GF-D8 (cell line): ENCODE results near the gene FLOT2.
"Not testable (repeated sequence)": the region's sequence is repeated elsewhere in the genome, so short reads cannot be mapped to it uniquely, and the experiment has no call there.

Experiments
- DNase-seq: peaks from one replicate; lab custom pipeline; 2025; lab: John Stamatoyannopoulos, UW

The FLOT2 gene, protein sequence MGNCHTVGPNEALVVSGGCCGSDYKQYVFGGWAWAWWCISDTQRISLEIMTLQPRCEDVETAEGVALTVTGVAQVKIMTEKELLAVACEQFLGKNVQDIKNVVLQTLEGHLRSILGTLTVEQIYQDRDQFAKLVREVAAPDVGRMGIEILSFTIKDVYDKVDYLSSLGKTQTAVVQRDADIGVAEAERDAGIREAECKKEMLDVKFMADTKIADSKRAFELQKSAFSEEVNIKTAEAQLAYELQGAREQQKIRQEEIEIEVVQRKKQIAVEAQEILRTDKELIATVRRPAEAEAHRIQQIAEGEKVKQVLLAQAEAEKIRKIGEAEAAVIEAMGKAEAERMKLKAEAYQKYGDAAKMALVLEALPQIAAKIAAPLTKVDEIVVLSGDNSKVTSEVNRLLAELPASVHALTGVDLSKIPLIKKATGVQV

DNA sequence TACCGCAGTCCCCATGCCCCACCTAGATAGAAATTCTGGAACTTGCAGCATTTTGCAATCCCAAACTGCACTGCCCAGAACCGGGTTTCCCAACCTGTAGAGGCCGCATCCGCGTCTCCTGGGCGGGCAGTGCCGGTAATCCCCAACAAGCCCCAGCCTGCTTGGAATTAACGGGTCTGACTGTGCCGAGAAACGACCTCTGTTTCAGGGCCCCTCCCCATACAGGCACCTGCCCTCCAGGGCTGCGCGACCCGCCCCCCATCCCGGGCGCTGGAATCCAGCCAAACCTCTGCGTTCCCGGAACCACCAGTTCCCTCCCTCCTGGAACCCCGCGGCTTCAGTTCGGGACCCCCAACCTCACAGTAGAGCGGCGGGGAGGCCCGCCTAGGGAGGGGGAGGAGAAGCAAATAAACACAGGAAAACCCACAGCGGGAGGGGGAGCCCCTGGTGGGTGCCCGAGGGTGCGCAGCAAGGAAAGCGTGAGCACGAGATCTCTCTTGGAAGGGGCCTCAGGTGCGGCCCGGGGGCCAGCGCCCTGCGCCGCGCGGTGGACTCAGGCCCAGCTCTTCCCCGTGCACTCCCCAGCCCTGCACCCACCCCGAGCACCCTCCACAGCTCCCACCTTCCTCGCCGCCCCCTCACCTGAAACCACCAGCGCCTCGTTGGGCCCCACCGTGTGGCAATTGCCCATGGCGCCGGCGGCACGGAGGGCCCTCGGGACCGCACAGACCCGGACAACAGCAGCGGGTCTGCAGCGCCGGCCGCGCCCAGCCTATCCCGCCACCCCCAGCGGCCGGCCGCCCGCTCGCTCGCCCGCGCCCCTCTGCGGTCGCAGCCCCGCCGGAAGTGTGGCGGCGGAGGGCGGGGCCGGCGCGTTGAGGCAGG is at the start of gene FLOT2:
Gene FLOT2 (minus strand): TSS at position 850 of the 885 bp plus-strand sequence. CDS start 159 bp downstream, at position 691.
- peak; percentile 28 for DNase-seq

DNA sequence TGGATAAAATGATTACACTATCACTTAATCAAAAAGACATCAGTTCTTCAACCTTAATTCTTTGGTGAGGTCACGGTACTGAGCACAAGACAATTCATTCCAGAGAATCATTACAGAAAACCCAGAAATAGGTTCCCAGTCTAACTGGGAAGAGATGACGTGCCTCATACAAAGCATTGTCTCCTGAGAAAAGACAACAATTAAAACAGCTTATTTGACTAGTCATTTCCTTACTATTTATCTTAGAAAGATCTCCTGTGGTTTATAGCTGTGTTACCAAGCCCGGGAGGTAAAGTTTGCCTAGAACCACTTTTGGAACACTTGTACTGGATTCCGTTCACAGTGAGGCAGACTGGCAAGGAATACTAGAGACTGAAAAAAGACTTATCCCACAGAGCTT is 48.7 kb upstream of the FLOT2 start:
- DNase-seq = no peak

DNA sequence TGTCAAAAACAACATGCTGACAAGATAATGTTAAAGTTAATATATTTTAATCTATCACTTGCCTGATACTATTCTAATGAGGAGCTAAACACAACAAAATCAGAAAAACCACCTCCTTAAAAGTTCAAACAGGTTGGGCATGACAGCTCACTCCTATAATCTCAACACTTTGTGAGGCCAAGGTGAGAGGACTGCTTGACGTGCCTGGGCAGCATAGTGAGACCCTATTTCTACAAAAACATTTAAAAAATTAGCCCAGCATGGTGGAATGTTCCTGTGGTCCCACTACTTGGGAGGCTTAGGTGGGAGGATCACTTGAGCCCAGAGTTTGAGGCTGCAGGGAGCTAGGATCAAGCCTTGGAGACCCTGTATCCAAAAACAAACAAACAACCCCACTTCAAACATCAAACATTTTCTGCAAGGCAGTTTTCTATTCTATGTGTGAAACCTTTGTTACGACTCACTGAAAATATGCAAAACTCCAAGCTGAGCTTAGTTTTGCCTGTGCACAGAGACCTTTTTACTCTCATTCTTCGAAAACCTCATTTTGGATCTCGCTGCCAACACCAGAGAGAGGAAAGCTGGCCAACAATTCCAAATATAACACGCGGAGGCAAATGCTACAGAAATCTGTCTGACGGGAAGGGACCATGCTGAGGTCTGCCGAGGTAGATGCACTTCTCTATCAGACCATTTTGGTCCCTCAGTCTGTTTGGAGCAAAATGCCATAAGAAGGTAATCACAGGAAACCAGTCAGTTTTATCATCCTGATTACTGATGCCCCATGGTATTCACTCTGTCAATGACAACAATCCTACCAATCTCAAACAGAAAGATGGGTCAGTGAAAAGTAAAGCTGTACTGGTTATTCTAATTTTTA is 47.6 kb upstream of the FLOT2 start:
- DNase-seq = no peak

DNA sequence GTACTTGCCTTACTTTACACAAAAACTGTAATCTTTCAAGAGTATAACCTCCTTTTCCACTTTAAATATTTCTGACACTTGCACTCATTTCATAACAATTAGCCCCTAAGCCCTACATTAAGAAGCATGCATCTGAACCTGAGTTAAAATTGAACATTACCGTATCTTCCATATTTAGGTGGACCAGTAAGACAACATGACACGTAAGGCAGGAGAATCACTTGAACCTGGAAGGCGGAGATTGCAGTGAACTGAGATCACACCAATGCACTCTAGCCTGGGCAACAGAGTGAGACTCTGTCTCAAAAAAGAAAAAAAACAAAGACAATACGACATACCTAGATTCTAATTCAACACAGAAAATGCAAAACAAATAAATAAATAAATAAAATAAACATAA is 46.8 kb upstream of the FLOT2 start:
- DNase-seq = no peak

DNA sequence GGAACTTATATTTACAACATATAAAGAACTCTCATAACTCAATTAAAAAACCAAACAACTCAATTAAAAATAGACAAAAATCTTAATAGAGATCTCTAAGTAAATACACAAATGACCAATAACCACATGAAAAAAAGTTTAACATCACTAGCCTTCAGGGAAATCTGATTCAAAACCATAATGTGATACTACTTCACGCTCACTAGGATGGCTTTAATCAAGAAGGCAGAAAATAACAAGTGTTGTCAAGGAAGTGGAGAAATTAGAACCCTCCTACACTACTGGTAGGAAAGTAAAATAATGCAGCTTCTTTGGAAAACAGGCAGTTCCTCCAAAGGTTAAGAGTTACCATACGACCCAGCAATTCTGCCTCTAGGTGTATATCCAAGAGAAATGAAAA is 45.4 kb upstream of the FLOT2 start:
- DNase-seq = no peak

DNA sequence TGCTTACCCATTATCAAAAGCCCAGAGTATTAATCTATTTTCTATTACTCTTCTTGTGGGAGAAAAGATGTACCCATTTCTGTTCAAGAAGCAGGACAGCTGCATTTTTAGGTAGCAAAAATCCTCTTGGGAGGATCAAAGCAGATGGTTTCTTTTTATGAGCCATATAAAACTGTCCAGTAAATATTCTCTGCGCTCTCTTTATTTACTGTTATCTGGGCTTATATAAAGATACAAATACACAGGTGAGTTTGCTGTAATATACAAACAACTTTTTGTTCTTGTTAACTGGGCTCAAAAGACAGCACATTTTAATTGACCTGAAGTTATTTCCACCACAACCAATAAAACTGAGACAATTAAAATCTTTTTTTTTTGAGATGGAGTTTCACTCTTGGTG is 43.7 kb upstream of the FLOT2 start:
- DNase-seq = no peak

DNA sequence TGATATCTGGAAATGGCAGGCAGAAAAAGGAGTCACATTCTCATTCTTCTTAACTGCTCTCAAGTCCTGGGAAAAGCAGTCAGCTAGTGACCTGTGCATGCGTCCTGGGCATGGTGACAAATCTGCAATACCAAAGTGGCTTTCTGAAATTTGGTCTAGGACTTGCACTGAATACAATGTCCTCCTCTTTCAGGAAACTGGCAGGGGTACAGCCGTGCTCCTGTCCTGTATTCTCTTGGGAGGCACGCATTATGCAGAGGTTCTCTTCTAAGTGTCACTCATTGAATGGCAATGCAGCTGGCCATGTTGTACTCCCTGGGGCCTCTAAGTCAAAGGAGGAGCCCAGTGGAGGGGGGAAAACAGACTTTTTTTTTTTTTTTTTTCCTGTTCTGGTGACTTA is 43.1 kb upstream of the FLOT2 start:
- no peak for DNase-seq

DNA sequence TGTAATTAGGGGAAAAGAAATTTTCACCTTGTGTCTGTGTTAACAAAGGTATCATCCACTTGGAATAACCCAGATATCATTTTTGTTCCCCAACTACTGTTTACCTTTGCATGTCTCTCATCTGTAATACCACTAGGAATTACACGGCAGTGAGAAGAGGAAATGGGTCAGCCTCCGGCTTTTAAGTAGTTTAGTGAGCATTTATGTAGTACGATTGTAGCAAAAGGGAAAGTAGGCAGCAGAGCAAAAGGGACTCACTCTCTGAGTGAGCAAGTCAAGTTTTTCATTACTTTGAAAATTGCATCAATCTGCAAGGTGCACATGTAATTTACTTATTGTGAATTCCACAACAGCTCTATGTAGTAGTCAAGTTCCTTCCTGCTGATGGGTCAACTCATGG is 42.6 kb upstream of the FLOT2 start:
- no peak for DNase-seq

DNA sequence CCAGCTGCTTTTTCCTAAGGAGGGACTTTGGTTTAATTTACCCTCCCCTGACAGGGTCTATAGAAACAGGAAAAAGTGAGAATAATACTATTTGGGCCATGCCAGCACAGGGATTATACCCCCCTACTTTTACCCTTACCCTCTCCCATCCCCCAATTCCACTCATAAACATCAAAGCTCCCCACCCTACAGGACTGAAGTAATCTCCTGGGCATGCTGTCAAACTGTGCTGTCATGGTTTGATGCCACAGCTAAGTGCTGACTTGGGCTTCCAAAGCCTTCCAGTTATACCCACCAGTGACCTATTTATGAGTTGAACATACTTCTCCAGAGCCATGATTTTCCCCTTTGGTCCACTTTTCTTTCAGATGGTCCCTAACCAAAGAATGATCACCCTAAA is 41.0 kb upstream of the FLOT2 start:
- no peak for DNase-seq

DNA sequence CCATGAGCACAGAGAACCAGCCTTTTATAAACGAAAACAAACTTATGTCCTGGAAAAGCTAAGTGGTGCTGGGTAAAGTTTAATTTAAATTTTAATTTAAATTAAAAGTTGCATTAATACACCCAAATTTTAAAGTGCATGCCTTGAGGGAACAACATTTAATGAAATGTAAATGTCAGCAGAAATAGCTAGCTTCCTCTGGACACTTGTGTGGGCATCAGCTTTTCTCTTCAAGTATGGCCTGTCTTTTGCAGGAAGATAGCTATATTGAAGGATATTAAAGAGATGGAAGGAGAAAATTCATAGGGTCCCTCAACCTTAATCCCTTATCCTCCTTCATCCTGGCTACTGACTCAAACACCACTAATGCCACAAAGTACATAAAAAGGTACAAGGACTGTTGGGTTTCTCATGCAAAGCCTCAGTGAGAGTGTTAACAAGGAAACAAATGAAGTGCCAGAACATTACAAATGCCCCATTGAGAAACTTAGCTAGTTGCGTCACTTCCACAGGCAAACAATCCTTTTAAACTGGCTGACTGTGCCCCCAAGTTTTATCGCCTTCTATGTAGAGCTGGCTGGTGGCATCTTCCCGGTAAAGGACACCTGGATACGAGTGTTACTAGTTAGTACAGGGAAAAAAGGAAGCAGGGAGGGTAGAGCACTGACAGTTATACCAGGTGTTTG is 39.7 kb upstream of the FLOT2 start:
- DNase-seq = peak; percentile 30

DNA sequence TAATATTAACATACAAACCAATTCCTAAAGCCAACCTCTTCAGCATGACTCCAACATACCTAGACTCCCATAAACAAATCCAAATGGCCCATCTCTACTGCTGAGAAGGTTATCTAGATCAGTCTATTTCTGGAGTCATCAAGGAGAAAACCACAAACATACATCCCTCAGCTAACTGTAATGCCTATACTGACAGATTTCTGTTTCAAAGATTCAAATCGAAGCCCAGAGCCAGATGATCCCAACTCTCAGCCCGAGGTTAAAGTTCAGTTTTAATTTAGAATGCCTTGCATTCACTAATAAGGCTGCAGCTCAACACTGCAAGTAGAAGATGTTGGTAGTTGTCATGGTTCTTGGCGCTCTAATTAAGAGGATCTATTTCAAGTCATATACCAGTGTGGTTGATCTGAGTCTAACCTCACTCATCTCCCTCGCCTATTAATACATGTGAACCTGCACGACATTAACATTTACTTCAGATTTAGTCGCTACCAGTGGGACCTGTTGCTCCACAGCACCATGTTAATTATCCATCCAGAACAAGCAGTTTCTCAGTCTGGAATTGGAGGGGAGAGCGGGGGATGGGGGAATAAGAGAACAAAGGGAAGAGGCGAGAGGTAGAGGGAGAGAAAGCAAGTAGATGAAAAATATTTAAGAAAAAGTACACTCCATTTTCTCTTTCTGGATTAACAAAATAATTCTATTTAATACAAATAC is 38.4 kb upstream of the FLOT2 start:
- DNase-seq = no peak

DNA sequence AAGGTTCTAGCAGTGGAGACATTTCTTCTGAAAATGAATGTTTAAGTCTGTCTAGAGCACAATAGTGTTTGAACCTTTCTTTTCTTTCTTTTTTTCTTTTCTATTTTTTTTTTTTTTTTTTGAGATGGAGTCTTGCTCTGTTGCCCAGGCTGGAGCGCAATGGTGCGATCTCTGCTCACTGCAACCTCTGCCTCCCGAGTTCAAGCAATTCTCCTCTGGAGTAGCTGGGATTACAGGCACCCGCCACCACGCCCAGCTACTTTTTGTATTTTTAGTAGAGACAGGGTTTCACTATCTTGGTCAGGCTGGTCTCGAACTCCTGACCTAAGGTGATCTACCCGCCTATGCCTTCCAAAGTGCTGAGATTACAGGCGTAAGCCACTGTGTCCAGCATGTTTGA is 37.0 kb upstream of the FLOT2 start:
- DNase-seq = not testable (repeated sequence)

DNA sequence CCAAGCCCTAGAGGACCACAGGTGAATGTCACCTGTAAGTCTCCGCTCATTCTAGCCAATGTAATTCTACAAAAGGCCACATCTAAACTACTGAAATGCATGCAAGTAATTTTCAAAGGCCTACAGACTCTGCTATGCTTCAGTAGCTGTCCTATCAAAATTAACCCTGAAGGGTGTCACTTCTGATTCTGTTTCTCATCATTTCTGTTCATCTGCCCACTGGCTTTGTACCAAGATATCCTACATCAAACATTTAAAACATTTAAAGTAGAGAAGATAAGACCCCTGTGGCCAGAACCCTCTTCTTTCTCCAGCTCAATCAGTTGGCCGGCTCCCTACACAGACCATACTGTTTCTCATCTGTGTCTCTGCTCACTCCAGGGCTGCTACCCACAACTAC is 32.3 kb upstream of the FLOT2 start:
- DNase-seq = no peak

DNA sequence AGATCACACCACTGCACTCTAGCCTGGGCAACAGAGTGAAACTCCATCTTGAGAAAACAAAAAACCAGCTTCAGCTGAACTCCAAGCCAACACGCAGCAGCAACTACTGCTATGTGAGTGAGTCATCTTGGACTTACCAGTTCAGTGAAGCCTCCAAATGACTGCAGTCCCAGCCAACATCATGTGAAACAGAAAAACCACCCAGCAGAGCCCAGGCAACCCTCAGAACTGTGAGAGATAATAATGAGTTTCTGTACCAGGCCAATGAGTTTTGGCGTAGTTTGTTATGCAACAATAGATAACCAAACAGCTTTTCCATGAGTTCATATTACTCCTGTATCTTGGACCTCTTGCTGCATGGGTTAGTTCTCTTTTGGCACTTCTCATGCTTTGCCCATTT is 30.5 kb upstream of the FLOT2 start:
- DNase-seq = no peak

DNA sequence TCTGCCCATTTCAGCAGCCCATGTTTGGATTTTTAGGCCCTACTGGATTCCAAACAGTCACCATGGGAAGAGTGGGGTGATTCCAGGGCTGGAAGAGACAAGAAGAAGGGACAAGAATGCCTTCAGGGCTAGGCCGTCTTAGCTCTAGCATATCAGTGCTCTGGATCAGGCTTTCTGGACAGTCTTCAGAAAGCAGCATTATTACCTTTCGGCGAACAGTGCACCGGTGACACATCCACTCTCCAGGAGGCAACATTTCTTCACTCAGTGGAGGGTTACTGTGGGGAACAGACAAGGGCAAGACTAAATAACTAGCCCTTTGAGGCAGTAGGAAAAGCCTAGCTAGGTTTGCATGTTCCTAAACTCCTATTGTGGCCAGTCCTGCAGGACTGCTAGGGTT is 29.3 kb upstream of the FLOT2 start:
- no peak for DNase-seq

DNA sequence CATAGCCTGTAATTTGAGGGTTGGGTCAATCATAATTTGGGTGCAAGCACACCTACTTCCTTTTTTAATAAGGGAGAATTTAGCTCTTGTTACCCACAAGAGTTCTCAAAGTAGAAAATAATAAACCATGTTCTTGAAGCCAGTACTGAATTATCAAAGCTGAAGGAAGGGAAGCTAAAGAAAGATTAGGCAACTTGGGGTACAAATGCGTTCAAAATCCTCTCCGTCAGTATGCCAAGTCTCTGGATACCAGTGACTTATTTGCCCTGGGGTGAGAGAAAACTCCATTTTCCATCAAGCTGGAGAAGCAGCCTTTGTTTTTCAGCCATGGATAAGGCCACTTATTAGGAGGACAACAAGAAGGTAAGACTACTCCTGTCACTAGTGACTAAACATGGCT is 28.8 kb upstream of the FLOT2 start:
- DNase-seq = no peak

DNA sequence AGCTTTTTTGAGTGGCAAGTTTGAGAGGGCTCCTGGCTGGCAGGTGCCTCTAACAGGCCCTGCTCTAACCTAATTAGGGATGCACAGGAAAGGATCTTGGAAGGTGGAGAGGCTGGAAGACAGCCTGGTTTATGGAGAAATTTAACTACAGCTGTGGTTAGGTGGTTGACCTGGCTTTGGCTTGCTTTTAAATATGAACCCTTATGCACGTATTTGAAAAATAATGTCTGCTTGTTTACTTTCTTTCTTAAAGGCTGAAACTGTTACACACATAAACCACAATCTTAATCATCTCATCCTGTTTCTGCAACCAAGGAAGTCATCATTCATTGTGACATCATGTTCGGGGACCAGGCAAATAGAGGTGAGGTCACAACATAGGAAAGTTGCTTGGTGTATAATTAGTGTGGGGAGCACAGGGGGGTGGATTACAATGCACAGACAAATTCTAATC is 28.4 kb upstream of the FLOT2 start:
- DNase-seq = peak; percentile 57

DNA sequence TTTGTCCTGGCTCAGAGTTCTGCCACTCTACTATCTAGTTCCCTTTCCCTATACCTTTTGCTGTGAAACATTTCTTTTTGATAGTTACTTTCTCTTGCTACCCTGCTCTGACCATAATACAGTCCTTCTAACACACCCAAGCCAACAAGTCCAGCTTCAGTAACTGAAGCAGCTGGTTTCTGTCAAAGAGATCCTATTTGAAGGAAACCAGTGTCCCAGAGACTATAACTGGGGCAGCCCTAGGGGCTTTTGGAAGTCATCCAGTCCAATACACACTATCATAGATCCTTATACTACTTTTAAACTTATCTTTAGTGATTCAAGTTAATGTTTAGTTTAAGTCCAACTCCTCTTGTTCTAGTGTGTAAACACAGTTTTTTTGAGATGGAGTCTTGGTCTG is 22.7 kb upstream of the FLOT2 start:
- DNase-seq = no peak

DNA sequence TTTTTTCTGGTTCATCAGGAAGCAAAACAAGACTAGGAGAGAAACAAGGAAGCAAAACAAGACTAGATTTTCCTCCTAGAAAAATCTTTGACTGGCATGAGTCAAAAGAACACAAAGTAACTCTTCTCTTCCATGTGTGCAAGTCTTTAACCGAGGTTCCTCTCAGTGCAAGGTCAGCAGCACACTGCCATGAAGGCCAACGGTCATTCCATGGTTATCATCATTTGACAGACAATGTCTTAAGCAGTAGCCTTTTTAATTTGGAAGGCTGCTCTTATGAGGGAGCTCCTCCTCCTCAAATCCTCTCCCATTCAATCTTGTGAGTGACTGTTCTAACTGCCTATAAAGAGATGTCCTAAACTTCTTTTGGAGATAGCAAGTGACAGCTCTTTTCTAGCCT is 20.8 kb upstream of the FLOT2 start:
- no peak for DNase-seq

DNA sequence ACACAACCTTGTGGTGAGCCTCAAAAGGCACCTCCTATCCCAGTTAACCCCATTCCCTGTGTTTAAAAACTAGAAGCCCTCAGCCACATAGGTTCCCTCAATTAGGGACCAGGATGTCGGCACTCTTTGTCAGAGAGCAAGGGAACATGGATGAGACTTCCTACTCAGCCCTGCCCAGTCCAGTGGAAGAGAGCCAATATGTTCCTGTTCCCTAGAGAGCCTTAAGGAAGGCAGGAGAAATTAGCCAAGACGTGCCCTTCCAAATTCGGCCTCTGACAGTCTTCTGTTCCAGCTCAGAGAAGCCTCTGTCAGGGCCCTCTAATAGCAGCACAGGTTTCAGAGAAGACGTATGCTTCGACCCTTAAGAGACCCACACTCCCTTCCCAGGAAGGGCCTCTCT is 19.9 kb upstream of the FLOT2 start:
- no peak for DNase-seq

DNA sequence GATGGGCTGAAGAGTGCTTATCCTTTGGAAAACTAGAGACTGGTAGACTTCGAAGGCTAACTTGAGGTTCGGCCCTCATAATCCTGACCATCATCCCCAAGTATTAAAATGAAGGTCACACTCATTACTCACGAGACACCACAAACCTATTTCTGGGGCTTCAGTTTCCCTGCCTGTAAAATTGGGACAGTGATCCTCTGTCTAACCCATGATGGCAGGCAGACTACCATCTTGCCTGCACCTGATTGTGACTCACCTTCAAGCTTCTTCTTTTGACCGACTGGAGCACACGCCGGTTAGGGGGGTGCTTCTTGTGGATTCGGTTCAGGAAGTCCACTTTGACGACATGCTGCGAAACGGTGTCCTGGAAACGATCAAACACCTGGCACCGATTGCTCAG is 19.5 kb upstream of the FLOT2 start:
- no peak for DNase-seq
